Heart left ventricle (tissue), 16 donors: Measurements from ENCODE around the gene SGTA. TPM values are rescaled to one million over a fixed set of nuclear protein-coding genes. Genes with fewer than 3 reads are reported as not detected.
A peak's percentile ranks its signal among the peaks of the same experiment; 100 is the strongest.

ENCODE experiments used
- ATAC-seq, 4 donors: fragments of 200-7000 bp; cut with Tn5 transposase; one replicate each; pipeline ENCODE4 v1.9.1; 2020 to 2022; ENCODE audit warnings: moderate library complexity in 4 of 4, mild to moderate bottlenecking in 3 of 4, moderate number of reproducible peaks in 1 of 4
- DNase-seq, 5 donors: peaks; one replicate each; pipeline ENCODE4 v3.0.0-alpha.2; 2020
- H3K27ac ChIP-seq, 12 donors: fragments of 200-600 bp; sonication (generic) in 4 of 12; one replicate each; pipeline versions ENCODE4 v1.5.0 to v1.8.0; 2016 to 2022; ENCODE audit warnings: mild to moderate bottlenecking in 2 of 12
- H3K27me3 ChIP-seq, 9 donors: fragments of 200-600 bp; sonication (generic) in 2 of 9; one replicate each; pipeline versions ENCODE4 v1.5.1 to v1.8.0; 2016 to 2022; ENCODE audit warnings: mild to moderate bottlenecking in 3 of 9
- H3K36me3 ChIP-seq, 9 donors: fragments of 200-600 bp; sonication (generic) in 2 of 9; one replicate each; pipeline versions ENCODE4 v1.5.0 to v1.8.0; 2018 to 2022; ENCODE audit warnings: mild to moderate bottlenecking in 2 of 9
- H3K4me1 ChIP-seq, 12 donors: fragments of 200-600 bp; sonication (generic) in 4 of 12; one replicate each; pipeline versions ENCODE4 v1.5.0 to v1.8.0; 2016 to 2022; ENCODE audit warnings: mild to moderate bottlenecking in 3 of 12
- H3K4me3 ChIP-seq, 12 donors: fragments of 200-600 bp; sonication (generic) in 4 of 12; one replicate each; pipeline versions ENCODE4 v1.5.0 to v1.8.0; 2017 to 2022; ENCODE audit warnings: mild to moderate bottlenecking in 9 of 12, moderate library complexity in 4 of 12
- H3K9me3 ChIP-seq, 12 donors: fragments of 200-600 bp; sonication (generic) in 4 of 12; one replicate each; pipeline versions ENCODE4 v1.5.0 to v1.8.0; 2016 to 2022; ENCODE audit warnings: mild to moderate bottlenecking in 1 of 12
- POLR2A ChIP-seq, 2 donors: fragments of 450-650 bp; IDR thresholded peaks; one replicate each; pipeline ENCODE4 v1.6.1; 2017; ENCODE audit warnings: antibody characterized with exemption in 2 of 2, mild to moderate bottlenecking in 2 of 2, moderate library complexity in 2 of 2
- WGBS, 4 donors: extraction: QIAGEN DNeasy Blood & Tissue Kit in 2 of 4; methylation state at CpG; one replicate each; pipeline versions ENCODE4 v1.1.5 to v1.1.7; 2013 to 2018; 5-methylcytosine and 5-hydroxymethylcytosine counted together
- intact Hi-C, 10 donors: fragments of 100-400 bp; cut with DNase I; formaldehyde crosslinking; loops; one replicate each; pipeline versions ENCODE4 v1.11.1 to v1.14.2; 2022
- polyA plus RNA-seq, 2 donors: library from polyadenylated mRNA; stranded (reverse); fragments of 200-250 nt; gene quantifications; one replicate each; pipeline ENCODE4 v1.2.3, GENCODE V29; 2013
- total RNA-seq, 9 donors: library from RNA; depleted of rRNA in 2 of 9; stranded (reverse); fragments of >200 nt in 2 of 9; fragmentation: NEBNext Ultra II Directional in 3 of 9; extraction: Animal tissue kit (Norgen Biotek cat#: 25700) in 3 of 9; gene quantifications; one replicate each; pipeline versions ENCODE4 v1.1.0 to v1.2.4, GENCODE V29; 2016 to 2023
- TF ChIP-seq, protein P1 (sequence below), 12 donors: fragments of 200-600 bp; sonication (generic) in 4 of 12; IDR thresholded peaks; one replicate each; pipeline versions ENCODE4 v1.5.0 to v1.8.0; 2018 to 2022; ENCODE audit warnings: antibody characterized with exemption in 12 of 12, mild to moderate bottlenecking in 5 of 12
- donor health status: ischemic (EF 13 %, LVEDD 7.1; RV severe dilation, severe dysfunction).
- donor health status: healthy with polysubstance abuse.
- donor health status: DM: no; HTN: yes; CAD: no.
- donor health status: DM: no; HTN: no; CAD: no.
- donor health status: ischemic (EF 25% LVEDD 6.9; RV normal size, moderate dysfunction).
- donor health status: ischemic (EF 25% LVEDD 5.7; RV mildly dilated, moderate dysfunction).
- donor health status: healthy.
- donor health status: DM: yes; HTN: yes; CAD: no.
- donor health status: ischemic (EF 35%, LVEDD 5.7; RV mildly dilated, moderate dysfunction).
- donor health status: nonischemic (EF 11% LVEDD 7.7; RV severe dilation, severe dysfunction).
- donor health status: DM: yes; HTN: yes; CAD: no.
- donor health status: PGD.
- donor health status: ischemic (EF 29% LVEDD 5.4; RV normal size, mild dysfunction).
- donor health status: nonischemic (EF 23%, LVEDD 6.1; RV moderate dilation, normal function).

Gene SGTA
- total and polyA plus RNA-seq, 11 donors, result 47.4 to 125 (median 65.6) TPM

DNA sequence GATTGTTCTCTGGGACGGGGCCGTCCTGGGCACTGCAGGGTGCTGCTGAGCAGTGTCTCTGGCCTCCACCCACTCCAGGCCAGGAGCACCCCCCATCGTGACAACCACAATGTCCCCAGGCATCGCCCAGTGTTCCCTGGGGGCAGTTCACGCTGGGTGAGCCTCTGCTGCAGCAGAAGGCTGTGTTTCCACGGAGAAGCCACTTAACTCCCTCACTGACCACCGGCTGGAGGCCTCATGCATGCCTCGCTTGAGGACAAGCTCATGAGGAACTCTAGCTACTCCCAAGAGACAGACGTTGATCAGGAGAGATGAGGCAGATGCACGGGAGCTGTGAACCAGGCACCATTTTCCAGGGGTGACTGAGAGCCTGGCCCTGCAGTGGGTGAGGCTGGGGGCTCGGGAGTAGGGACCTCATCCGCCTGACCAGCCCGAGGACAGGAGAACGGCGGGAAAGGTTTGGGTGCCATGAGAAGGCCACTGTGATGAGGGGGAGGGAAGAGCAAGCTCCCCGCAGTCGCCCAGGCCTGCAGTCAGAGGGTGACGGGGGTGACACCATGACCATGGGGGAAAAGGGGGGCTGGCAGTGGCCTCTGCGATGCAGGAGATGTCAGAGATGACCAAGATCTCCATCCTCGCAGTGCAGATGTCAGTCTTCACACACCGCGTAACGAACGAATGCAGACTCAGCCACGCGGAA lies 48.3 kb downstream of the SGTA start:
- no peak overlapping the region for H3K4me3 ChIP-seq
- ATAC-seq (no peak), DNase-seq (no peak)
- WGBS, 4 donors, result 90 to 93% (median 92%) methylated on average over 24 to 26 of the region's 26 CpGs
- no peaks in the 10 kb centered on the region for H3K27me3 ChIP-seq
- H3K4me1 ChIP-seq, result peaks cover 0 to 18% (median 9%) of the 10 kb centered on the region in 12 donors
- TF ChIP-seq, protein P1, sequence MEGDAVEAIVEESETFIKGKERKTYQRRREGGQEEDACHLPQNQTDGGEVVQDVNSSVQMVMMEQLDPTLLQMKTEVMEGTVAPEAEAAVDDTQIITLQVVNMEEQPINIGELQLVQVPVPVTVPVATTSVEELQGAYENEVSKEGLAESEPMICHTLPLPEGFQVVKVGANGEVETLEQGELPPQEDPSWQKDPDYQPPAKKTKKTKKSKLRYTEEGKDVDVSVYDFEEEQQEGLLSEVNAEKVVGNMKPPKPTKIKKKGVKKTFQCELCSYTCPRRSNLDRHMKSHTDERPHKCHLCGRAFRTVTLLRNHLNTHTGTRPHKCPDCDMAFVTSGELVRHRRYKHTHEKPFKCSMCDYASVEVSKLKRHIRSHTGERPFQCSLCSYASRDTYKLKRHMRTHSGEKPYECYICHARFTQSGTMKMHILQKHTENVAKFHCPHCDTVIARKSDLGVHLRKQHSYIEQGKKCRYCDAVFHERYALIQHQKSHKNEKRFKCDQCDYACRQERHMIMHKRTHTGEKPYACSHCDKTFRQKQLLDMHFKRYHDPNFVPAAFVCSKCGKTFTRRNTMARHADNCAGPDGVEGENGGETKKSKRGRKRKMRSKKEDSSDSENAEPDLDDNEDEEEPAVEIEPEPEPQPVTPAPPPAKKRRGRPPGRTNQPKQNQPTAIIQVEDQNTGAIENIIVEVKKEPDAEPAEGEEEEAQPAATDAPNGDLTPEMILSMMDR (IDR thresholded peaks at IDR 0.05), result no peak
- peaks cover 0 to 4% (median 0%) of the 10 kb centered on the region in 12 donors for H3K9me3 ChIP-seq
- intact Hi-C loops, result no loop called here
- no peak overlapping the region for H3K27ac ChIP-seq
- H3K36me3 ChIP-seq, result peaks cover 0 to 49% (median 10%) of the 10 kb centered on the region in 9 donors

DNA sequence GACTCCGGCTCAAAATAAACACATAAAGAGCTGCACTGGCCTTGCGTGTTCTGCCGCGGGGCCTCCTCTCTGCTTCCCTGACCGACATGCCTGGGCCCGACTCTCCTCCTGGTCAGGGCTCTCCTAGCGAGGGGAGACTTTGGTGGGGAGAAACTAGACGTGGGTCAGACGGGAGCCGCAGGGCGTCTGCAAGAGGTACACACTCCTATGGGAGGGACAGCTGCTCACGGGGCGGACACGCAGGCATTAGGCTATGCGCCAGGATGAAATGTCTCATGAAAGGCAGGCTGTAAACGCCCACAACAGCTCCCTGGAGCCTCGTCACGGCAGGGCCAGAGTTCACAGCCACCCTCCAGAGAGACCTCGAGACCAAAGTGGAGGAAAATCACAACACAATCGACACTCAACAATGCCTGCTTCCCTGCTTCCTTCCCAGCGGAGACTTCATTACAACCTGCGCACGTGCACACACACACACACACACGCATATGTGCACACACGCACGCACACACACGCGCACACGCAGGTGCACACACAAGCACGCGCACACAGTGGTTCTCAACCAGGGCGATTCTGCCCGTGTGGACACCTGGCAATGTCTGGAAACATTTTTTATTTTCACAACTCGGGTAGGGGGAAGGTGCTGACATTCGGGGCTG lies 49.0 kb downstream of the SGTA start:
- Histone ChIP-seq H3K4me3 (no peak overlapping the region), H3K36me3 (peaks cover 0 to 49% (median 10%) of the 10 kb centered on the region in 9 donors), H3K27me3 (no peaks in the 10 kb centered on the region), H3K4me1 (peaks cover 0 to 13% (median 5%) of the 10 kb centered on the region in 12 donors), H3K9me3 (peaks cover 0 to 4% (median 0%) of the 10 kb centered on the region in 12 donors), H3K27ac (no peak overlapping the region)
- no peak for TF ChIP-seq POLR2A (IDR thresholded peaks at IDR 0.05)
- TF ChIP-seq, protein P1 (IDR thresholded peaks at IDR 0.05), result no peak
- 87 to 90% (median 90%) methylated on average over 32 to 35 of the region's 35 CpGs for WGBS, 4 donors
- DNase-seq (no peak), ATAC-seq (no peak)
- intact Hi-C loops, result no loop called here

DNA sequence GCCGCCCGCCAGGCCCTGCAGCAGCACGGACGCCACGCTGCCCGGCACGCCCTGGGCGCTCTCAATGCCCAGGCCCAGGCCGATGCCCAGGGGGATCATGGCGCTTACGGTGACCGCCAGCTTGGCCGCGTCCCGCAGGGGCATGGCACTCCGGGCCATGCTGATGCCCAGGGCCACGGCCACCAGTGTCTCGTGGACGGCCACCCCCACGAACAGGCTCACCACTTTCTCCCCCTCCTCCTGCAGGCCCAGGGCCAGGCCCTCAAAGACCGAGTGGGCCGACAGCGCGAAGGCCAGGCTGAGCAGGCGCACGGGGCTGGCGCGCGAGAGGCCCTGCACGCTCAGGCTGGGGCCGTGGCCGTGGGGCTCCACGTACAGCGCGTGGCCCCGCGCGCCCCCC lies 50.2 kb downstream of the SGTA start:
- TF ChIP-seq, protein P1 (IDR thresholded peaks at IDR 0.05), result no peak
- TF ChIP-seq POLR2A (IDR thresholded peaks at IDR 0.05), result no peak
- 96 to 100% (median 96%) methylated on average over 3 to 38 of the region's 38 CpGs for WGBS, 4 donors
- Histone ChIP-seq H3K27ac (no peak overlapping the region), H3K4me3 (no peak overlapping the region), H3K9me3 (peaks cover 0 to 4% (median 0%) of the 10 kb centered on the region in 12 donors), H3K4me1 (peaks cover 0 to 4% (median 0%) of the 10 kb centered on the region in 12 donors), H3K36me3 (peaks cover 0 to 49% (median 10%) of the 10 kb centered on the region in 9 donors), H3K27me3 (peaks cover 0 to 2% (median 0%) of the 10 kb centered on the region in 9 donors)
- intact Hi-C loops, result no loop called here
- ATAC-seq (no peak), DNase-seq (no peak)

DNA sequence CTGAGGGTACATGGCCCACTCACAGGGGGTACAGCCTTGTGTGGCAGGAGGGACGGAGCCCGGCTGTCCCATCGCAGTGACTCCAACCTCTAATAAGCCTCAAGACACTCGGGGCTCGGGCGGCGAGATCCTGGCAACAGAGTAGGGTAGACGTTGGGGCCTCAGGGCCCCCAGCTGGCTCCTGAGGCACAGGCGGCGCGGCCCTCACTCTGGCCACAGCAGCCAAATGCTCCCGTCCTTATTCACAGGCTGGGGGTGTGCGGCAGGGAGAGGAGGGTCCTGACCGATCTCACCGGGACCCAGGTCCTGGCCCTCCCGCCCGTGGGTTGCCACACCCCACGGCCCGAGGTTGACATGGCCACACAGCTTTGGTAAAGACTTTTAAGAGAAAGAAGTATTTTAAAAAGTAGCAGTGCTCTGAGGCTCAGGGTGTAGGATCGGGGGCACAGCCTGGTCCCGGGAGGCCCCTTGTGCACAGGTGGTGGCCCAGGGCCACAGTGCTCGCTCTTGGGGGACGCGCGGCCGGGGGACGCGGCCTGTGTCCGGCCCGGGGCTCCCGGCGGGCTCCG lies 50.8 kb downstream of the SGTA start:
- no peak for TF ChIP-seq POLR2A (IDR thresholded peaks at IDR 0.05)
- TF ChIP-seq, protein P1 (IDR thresholded peaks at IDR 0.05), result no peak
- Histone ChIP-seq H3K36me3 (peaks cover 0 to 49% (median 10%) of the 10 kb centered on the region in 9 donors), H3K27ac (no peak overlapping the region), H3K27me3 (peaks cover 0 to 7% (median 1%) of the 10 kb centered on the region in 9 donors), H3K9me3 (peaks cover 0 to 4% (median 0%) of the 10 kb centered on the region in 12 donors), H3K4me3 (no peak overlapping the region), H3K4me1 (peaks cover 0 to 4% (median 0%) of the 10 kb centered on the region in 12 donors)
- 94 to 97% (median 96%) methylated on average over 33 of the region's 33 CpGs for WGBS, 4 donors
- ATAC-seq (no peak), DNase-seq (peak in 1 of 5 donors; percentile 13)
- intact Hi-C loops, result no loop called here
